ENCODE measurements around the gene CUL9. TPM values are rescaled to one million over a fixed set of nuclear protein-coding genes. Genes with fewer than 3 reads are reported as not detected.
A peak's percentile ranks its signal among the peaks of the same experiment; 100 is the strongest.

CUL9 gene
- total RNA-seq, 1 donor from 2014 or later = 49.5 TPM

DNA sequence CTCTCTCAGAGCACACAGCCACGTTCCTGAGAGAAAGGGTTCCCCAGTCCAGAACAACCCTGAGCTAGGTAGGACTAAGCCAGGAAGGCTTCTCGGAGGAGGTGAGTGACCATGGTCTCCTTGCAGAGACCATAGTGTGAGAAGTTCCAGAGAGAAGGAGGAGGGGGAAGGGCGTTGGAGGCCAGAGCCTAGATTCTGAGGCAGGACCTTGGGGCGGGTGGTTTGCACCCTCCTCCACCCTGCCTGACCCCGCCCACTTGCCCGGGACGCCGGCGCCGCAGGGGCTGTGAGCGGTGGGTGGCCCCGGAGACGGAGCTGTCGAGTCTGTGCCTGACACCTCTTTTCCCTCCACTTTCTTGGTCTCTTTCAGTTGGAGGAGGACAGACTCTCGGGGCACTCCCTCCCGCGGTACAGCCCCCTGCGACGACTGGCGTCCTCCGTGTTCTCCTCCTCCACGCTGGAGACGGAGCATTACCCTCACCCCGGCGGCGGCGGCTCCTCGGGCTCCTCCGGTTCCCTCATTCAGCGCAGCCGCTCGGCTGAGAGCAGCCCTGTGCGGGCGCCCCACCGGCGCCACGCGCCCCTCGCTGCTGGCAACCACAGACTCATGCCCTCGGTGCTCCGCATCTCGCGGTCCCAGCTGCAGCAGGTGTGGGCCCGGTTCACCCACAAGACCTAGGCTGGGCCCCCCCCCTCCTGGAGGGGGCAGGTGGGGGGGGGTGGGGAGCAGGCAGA is 87.4 kb downstream of the CUL9 start:
- H3K4me3 Mint-ChIP-seq = peak overlapping the region; percentile 44
- DNase-seq (ENCODE audit: extremely low spot score, unreplicated experiment) = no peak
- no peaks in the 10 kb centered on the region for H3K9me3 Mint-ChIP-seq
- H3K4me1 Mint-ChIP-seq (ENCODE audit: unreplicated experiment) = peaks cover 38% of the 10 kb centered on the region
- H3K27ac Mint-ChIP-seq = no peak overlapping the region
- TF ChIP-seq, protein P1, sequence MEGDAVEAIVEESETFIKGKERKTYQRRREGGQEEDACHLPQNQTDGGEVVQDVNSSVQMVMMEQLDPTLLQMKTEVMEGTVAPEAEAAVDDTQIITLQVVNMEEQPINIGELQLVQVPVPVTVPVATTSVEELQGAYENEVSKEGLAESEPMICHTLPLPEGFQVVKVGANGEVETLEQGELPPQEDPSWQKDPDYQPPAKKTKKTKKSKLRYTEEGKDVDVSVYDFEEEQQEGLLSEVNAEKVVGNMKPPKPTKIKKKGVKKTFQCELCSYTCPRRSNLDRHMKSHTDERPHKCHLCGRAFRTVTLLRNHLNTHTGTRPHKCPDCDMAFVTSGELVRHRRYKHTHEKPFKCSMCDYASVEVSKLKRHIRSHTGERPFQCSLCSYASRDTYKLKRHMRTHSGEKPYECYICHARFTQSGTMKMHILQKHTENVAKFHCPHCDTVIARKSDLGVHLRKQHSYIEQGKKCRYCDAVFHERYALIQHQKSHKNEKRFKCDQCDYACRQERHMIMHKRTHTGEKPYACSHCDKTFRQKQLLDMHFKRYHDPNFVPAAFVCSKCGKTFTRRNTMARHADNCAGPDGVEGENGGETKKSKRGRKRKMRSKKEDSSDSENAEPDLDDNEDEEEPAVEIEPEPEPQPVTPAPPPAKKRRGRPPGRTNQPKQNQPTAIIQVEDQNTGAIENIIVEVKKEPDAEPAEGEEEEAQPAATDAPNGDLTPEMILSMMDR (conservative IDR thresholded peaks at IDR 0.05) = no peak
- H3K27me3 Mint-ChIP-seq = peaks cover 44% of the 10 kb centered on the region
- H3K36me3 Mint-ChIP-seq = no peaks in the 10 kb centered on the region

DNA sequence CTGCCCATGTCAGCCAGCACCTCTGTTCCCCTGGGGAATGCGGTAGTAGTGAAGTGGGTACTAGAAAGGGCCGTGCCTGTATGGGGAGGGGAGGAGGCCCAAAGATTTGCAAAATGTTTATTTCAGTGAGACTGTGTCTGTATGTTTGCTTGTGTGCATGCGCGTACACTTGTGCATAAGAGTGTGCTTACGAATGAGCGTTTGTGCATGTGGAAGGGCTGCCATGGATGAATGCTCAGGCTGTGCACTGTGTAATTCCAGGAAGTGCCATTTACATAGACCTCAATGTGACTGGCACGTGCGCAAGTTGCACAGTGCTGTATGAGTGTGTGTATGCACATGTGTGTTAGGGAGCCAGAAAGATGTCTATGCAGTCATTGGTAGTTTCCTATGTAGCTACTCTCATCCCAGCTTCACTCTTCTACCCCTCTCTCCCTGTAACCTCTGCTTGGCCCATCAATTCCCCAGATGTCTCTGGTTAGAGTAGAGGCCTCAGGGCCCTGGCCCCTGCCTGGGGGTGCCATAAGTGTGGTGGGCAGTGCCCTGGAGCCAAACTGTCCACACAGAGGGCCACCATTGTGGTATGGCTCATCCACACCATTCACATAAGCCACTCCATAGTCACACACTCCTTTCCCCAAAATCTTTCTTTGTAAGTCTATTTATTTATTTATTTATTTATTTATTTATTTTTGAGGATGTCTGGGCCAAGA is 89.3 kb downstream of the CUL9 start:
- no peak for DNase-seq (ENCODE audit: extremely low spot score, unreplicated experiment)
- no peaks in the 10 kb centered on the region for H3K9me3 Mint-ChIP-seq
- peaks cover 55% of the 10 kb centered on the region for H3K27me3 Mint-ChIP-seq
- H3K4me1 Mint-ChIP-seq (ENCODE audit: unreplicated experiment) = peaks cover 42% of the 10 kb centered on the region
- no peak overlapping the region for H3K27ac Mint-ChIP-seq
- H3K36me3 Mint-ChIP-seq = no peaks in the 10 kb centered on the region
- TF ChIP-seq, protein P1 (conservative IDR thresholded peaks at IDR 0.05) = no peak
- no peak overlapping the region for H3K4me3 Mint-ChIP-seq

DNA sequence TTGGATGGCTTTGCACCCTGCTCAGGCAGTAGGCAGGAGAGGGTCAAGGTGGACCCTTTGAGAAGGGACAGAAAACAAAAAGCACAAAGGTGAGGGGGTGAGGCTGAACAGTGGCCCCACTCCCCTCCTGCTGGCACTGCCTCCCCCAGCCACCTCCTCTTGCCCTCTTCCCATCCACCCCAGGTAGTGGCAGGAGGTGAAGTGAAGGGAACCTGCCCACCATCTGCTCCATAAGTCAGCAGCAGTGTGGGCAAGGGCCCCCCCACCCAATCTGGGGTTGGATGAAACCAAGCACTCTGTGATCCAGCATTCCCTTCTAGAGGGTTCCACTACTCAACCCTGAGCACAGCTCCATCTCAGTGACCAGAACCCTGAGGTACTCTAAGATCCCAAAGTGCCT is 89.9 kb downstream of the CUL9 start:
- no peaks in the 10 kb centered on the region for H3K36me3 Mint-ChIP-seq
- DNase-seq (ENCODE audit: extremely low spot score, unreplicated experiment) = no peak
- H3K27me3 Mint-ChIP-seq = peaks cover 62% of the 10 kb centered on the region
- peaks cover 42% of the 10 kb centered on the region for H3K4me1 Mint-ChIP-seq (ENCODE audit: unreplicated experiment)
- TF ChIP-seq, protein P1 (conservative IDR thresholded peaks at IDR 0.05) = no peak
- no peak overlapping the region for H3K4me3 Mint-ChIP-seq
- H3K27ac Mint-ChIP-seq = no peak overlapping the region
- H3K9me3 Mint-ChIP-seq = no peaks in the 10 kb centered on the region

DNA sequence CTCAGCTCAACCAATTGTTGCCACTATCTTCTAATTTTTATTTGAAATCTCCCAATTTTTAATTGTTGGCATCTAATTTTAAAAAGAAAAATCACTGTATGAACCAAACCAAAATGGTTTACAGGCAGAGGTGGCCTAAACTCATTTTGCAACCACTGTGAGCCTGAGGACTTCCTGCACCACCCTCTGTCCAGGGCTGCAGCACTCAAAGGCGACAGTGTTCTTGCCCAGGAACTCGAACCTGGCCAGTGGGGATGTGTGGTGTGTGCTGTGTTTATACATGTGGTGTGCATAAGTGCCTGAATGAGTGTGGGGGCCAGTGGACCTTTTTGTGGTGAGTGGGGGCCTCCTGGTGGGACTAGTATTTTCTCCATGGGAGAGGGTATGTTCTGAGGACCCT is 91.7 kb downstream of the CUL9 start:
- H3K27me3 Mint-ChIP-seq = peaks cover 67% of the 10 kb centered on the region
- H3K4me1 Mint-ChIP-seq (ENCODE audit: unreplicated experiment) = peaks cover 35% of the 10 kb centered on the region
- H3K4me3 Mint-ChIP-seq = peak overlapping the region; percentile 55

More for the DNA sequence above, 91.7 kb downstream of the CUL9 start:
- Mint-ChIP-seq H3K36me3 (no peaks in the 10 kb centered on the region), H3K27ac (no peak overlapping the region), H3K9me3 (no peaks in the 10 kb centered on the region)
- TF ChIP-seq, protein P1 (conservative IDR thresholded peaks at IDR 0.05) = no peak
- no peak for DNase-seq (ENCODE audit: extremely low spot score, unreplicated experiment)

Other genes starting within 250 kb of the CUL9 start
- gene GNMT, start 221.4 kb upstream of the CUL9 start, total RNA-seq (ENCODE audit: low replicate concordance) = 0.26 and 0.39 TPM in 2 replicates
- gene PEX6, start 203.0 kb upstream of the CUL9 start, total RNA-seq (ENCODE audit: low replicate concordance) = 34.4 and 35.9 TPM in 2 replicates
- gene PPP2R5D, start 197.6 kb upstream of the CUL9 start, total RNA-seq (ENCODE audit: low replicate concordance) = 35.1 and 55.1 TPM in 2 replicates
- 54.1 and 67.5 TPM in 2 replicates for gene MEA1, start 168.2 kb upstream of the CUL9 start, total RNA-seq (ENCODE audit: low replicate concordance)
- 96.4 and 104 TPM in 2 replicates for gene KLHDC3, start 167.9 kb upstream of the CUL9 start, total RNA-seq (ENCODE audit: low replicate concordance)
- gene RRP36, start 160.6 kb upstream of the CUL9 start, total RNA-seq (ENCODE audit: low replicate concordance) = 51.7 and 56.7 TPM in 2 replicates
- gene CUL7, start 128.3 kb upstream of the CUL9 start, total RNA-seq (ENCODE audit: low replicate concordance) = 53.7 and 65.0 TPM in 2 replicates
- 58.6 and 71.8 TPM in 2 replicates for gene MRPL2, start 122.8 kb upstream of the CUL9 start, total RNA-seq (ENCODE audit: low replicate concordance)
- gene KLC4, start 122.6 kb upstream of the CUL9 start, total RNA-seq (ENCODE audit: low replicate concordance) = 33.2 and 36.4 TPM in 2 replicates
- 115 and 155 TPM in 2 replicates for gene PTK7, start 105.9 kb upstream of the CUL9 start, total RNA-seq (ENCODE audit: low replicate concordance)
- gene SRF, start 10.9 kb upstream of the CUL9 start, total RNA-seq (ENCODE audit: low replicate concordance) = 35.2 and 38.2 TPM in 2 replicates
- gene DNPH1, start 47.3 kb downstream of the CUL9 start, total RNA-seq (ENCODE audit: low replicate concordance) = 47.8 and 52.3 TPM in 2 replicates
- 0.93 and 1.7 TPM in 2 replicates for gene TTBK1, start 61.3 kb downstream of the CUL9 start, total RNA-seq (ENCODE audit: low replicate concordance)
- gene SLC22A7, start 116.1 kb downstream of the CUL9 start, total RNA-seq (ENCODE audit: low replicate concordance) = 0.12 TPM in 1 of 2 replicates, not detected in the other
- gene CRIP3, start 126.6 kb downstream of the CUL9 start, total RNA-seq (ENCODE audit: low replicate concordance) = 1.1 and 2.9 TPM in 2 replicates
- 13.3 and 23.3 TPM in 2 replicates for gene ZNF318, start 187.5 kb downstream of the CUL9 start, total RNA-seq (ENCODE audit: low replicate concordance)
- gene ABCC10, start 245.3 kb downstream of the CUL9 start, total RNA-seq (ENCODE audit: low replicate concordance) = 39.1 and 46.5 TPM in 2 replicates